Retinal pigment epithelial cell (primary cell): ENCODE measurements around the gene UBE2F.
"Not testable (repeated sequence)": the region's sequence is repeated elsewhere in the genome, so short reads cannot be mapped to it uniquely, and the experiment has no call there.

Source experiments
- DNase-seq: peaks from one replicate; pipeline ENCODE4 v3.0.0-alpha.2; 2010; ENCODE audit warnings: low read depth
- H3K4me3 ChIP-seq: 2 replicates; pipeline ENCODE4 v1.5.1; 2011; ENCODE audit warnings: mild to moderate bottlenecking, low read length, control low read depth, moderate library complexity
- TF ChIP-seq, protein P1 (sequence below): conservative IDR thresholded peaks from 2 replicates; pipeline ENCODE4 v1.5.1; 2011; ENCODE audit warnings: low read depth, low read length, control low read depth, inconsistent platforms

UBE2F gene

DNA sequence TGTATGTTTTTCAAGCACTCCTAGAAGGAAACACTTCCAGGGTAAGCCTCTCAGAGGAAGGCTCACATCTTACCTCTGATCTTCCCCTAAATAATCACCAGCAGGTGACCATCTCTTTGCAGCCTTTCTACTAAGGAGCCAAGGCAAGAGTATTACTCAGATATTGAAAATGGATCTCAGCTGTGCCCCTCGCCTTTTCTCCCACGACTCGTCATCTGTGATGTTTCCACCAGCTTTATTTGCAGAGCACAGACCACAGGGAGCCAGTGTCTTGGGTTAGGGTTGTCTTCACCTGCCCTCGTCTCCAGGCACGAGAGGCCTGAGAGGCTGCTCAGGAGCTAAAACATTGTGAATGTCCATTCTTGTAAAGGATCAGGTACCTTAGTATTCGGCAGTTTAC is 77.0 kb downstream of the UBE2F start:
- DNase-seq, result no peak
- H3K4me3 ChIP-seq, result no peak overlapping the region
- TF ChIP-seq, protein P1, sequence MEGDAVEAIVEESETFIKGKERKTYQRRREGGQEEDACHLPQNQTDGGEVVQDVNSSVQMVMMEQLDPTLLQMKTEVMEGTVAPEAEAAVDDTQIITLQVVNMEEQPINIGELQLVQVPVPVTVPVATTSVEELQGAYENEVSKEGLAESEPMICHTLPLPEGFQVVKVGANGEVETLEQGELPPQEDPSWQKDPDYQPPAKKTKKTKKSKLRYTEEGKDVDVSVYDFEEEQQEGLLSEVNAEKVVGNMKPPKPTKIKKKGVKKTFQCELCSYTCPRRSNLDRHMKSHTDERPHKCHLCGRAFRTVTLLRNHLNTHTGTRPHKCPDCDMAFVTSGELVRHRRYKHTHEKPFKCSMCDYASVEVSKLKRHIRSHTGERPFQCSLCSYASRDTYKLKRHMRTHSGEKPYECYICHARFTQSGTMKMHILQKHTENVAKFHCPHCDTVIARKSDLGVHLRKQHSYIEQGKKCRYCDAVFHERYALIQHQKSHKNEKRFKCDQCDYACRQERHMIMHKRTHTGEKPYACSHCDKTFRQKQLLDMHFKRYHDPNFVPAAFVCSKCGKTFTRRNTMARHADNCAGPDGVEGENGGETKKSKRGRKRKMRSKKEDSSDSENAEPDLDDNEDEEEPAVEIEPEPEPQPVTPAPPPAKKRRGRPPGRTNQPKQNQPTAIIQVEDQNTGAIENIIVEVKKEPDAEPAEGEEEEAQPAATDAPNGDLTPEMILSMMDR, result no peak

DNA sequence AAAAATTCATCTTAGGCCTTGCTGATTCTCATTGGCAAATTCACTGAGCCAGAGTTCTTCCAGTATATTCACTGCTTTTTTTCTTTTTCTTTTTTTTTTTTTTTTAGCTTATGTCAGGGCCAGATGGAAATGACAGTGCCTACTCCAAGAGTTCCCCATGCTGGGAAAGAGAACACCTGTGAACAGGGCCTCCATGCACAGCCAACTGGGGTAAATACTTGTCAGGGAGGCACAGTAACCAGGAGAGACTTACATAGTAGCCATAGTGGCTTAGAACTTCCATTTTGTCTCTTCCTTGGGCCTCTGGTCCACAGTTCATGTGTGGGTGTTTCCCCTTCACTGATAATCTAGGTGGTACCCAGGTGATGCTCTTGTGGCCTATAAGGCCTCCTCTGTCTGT is 78.8 kb downstream of the UBE2F start:
- TF ChIP-seq, protein P1, result no peak
- DNase-seq, result no peak

DNA sequence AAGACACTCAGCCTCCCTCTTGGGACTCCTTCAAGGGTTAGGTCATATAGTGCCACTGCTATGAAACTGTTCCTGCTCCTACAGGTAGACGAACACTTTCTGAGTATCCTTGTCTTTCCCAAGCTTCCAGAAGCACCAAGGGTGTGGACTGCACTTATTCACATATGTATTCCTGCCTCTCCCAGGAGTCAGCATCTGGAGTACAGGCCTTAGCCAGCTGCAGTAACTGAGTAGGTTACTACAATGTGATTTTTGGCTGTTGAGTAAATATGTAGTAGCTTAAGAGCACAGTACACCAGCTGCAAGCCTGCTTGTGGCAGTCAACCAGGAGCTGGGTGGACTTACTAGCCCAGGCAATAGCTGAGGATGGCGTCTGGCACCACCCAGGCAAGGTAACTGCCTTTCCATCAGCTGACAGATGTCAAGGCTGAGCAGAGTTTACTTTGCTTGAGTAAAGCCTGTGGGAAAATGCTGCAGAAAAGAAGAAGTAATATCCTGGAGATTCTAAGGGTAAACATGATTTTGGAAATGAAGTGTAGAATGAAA is 80.0 kb downstream of the UBE2F start:
- no peak overlapping the region for H3K4me3 ChIP-seq
- TF ChIP-seq, protein P1, result no peak
- DNase-seq, result no peak

More for the DNA sequence above, 78.8 kb downstream of the UBE2F start:
- H3K4me3 ChIP-seq, result no peak overlapping the region

DNA sequence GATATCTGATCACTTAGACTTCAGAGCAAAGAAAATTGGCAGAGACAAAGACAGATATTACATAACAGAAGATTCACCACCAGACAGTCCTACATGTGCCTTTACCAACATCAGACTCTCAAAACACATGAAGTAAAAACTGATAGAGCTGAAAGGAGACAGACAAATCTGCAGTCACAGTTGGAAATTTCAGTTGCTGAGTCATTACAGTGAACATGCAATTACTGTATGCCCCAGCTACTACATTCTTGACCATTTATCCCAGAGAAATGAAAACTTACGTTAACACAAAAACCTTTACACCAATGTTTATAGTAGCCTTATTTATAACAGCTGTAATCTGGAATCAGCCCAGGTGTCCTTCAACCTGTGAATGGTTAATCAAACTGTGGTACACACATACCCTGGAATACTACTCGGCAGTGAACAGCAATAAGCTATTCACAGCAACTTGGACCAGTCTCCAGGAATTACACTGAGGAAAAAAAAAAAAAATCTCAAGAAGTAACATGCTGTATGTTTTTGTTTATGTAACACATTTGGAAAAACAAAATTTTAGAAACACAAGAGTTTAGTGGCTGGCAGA is 86.5 kb downstream of the UBE2F start:
- H3K4me3 ChIP-seq, result no peak overlapping the region
- TF ChIP-seq, protein P1, result no peak
- no peak for DNase-seq

DNA sequence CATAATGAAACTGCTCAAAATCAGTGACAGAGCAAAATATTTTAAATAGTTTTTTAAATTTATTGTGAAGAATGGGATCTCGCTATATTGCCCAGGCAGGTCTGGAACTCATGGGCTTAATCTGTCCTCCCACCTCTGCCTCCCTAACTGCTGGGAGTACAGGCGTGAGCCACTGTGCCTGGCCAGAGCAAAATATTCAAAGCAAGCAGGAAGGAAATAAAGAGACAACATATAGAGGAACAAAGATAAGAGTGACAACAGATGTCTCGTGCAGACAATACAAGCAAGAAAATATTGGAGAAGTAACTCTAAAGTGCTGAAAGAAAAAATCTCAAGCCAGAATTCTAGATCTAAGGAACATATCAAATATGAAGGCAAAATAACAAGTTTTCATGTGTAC is 89.0 kb downstream of the UBE2F start:
- H3K4me3 ChIP-seq, result no peak overlapping the region
- no peak for DNase-seq
- TF ChIP-seq, protein P1, result no peak

DNA sequence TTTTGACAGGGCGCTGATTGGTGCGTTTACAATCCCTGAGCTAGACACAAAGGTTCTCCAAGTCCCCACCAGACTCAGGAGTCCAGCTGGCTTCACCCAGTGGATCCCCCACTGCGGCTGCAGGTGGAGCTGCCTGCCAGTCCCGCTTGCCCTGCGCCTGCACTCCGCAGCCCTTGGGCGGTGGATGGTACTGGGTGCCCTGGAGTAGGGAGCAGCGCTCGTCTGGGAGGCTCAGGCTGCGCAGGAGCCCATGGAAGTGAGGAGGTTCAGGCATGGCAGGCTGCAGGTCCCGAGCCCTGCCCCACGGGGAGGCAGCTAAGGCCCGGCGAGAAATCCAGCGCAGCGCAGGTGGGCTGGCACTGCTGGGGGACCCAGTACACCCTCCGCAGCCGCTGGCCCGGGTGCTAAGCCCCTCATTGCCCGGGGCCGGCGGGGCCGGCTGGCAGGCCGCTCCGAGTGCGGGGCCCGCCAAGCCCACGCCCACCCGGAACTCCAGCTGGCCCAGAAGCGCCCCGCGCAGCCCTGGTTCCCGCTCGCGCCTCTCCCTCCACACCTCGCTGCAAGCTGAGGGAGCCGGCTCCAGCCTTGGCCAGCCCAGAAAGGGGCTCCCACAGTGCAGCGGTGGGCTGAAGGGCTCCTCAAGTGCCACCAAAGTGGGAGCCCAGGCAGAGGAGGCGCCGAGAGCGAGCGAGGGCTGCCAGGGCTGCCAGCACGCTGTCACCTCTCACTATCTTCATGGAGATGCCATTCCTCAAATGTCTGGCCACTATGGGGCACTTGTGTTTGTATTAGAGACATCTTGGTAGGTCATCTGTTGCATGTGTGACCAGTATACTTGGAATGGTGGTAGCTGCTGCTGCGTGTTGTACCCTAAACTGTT is 91.1 kb downstream of the UBE2F start:
- not testable (repeated sequence) for DNase-seq, H3K4me3 ChIP-seq

DNA sequence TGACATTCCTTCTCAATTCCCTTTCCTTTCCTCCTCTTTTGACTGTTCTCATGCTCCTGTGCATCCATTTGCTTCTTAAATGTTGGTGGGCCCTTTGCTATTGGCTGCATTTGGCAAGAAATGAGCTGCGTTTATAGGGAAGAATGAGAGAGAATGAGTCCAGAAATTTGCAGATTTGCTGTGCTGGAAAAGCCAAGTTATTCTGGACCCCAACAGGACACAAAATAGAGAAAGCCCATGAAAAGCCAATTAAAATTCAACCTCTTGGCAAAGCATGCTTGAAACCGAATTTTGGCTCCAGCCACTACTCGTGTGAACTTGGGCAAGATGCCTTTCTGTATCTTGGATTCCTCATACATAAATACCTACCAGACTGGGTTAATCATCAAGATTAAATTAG is 92.7 kb downstream of the UBE2F start:
- H3K4me3 ChIP-seq, result no peak overlapping the region
- TF ChIP-seq, protein P1, result no peak
- DNase-seq, result no peak
